SK-N-SH treated with all-trans-retinoic acid at 6 μM for 48 hours (cell line): ENCODE measurements around the gene SVIL.

ENCODE experiments used
- ATAC-seq: fragments of 200-7000 bp; cut with Tn5 transposase; 3 replicates; pipeline ENCODE4 v1.9.1; 2020; ENCODE audit warnings: mild to moderate bottlenecking, moderate library complexity
- ARNTL ChIP-seq: fragments of 450-650 bp; formaldehyde crosslinking; IDR thresholded peaks from 2 replicates; pipeline ENCODE4 v1.5.0; 2020; ENCODE audit warnings: low read depth, mild to moderate bottlenecking, moderate library complexity, borderline replicate concordance
- BACH2 ChIP-seq: fragments of 250-450 bp; sonication (Bioruptor Pico); IDR thresholded peaks from 2 replicates; pipeline ENCODE4 v1.9.0; 2021; ENCODE audit warnings: mild to moderate bottlenecking, borderline replicate concordance
- CSDC2 ChIP-seq: fragments of 250-450 bp; sonication (Bioruptor Pico); IDR thresholded peaks from 2 replicates; pipeline ENCODE4 v1.5.0; 2020; ENCODE audit warnings: mild to moderate bottlenecking, moderate library complexity
- ESRRG ChIP-seq: fragments of 250-450 bp; sonication (Bioruptor Pico); IDR thresholded peaks from 2 replicates; pipeline ENCODE4 v1.6.1; 2021; ENCODE audit warnings: mild to moderate bottlenecking
- GLIS3 ChIP-seq: fragments of 250-450 bp; sonication (Bioruptor Pico); IDR thresholded peaks from 2 replicates; pipeline ENCODE4 v1.5.0; 2020; ENCODE audit warnings: mild to moderate bottlenecking, moderate library complexity
- OSR1 ChIP-seq: fragments of 250-450 bp; sonication (Bioruptor Pico); IDR thresholded peaks from 2 replicates; pipeline ENCODE4 v1.8.0; 2022; ENCODE audit warnings: moderate library complexity, mild to moderate bottlenecking, inconsistent platforms
- PPARA ChIP-seq: fragments of 250-450 bp; sonication (Bioruptor Pico); IDR thresholded peaks from 2 replicates; pipeline ENCODE4 v1.5.0; 2020; ENCODE audit warnings: mild to moderate bottlenecking, borderline replicate concordance
- RARB ChIP-seq: fragments of 250-450 bp; sonication (Bioruptor Pico); IDR thresholded peaks from 2 replicates; pipeline ENCODE4 v1.8.0; 2021; ENCODE audit warnings: mild to moderate bottlenecking, moderate library complexity
- SNAI2 ChIP-seq: fragments of 250-450 bp; sonication (Bioruptor Pico); IDR thresholded peaks from 2 replicates; pipeline ENCODE4 v1.5.0; 2020; ENCODE audit warnings: mild to moderate bottlenecking, moderate library complexity
- TCF4 ChIP-seq: fragments of 250-450 bp; sonication (Bioruptor Pico); IDR thresholded peaks from 2 replicates; pipeline ENCODE4 v1.8.0; 2021; ENCODE audit warnings: mild to moderate bottlenecking, moderate library complexity, borderline replicate concordance
- TOX ChIP-seq: fragments of 250-450 bp; sonication (Bioruptor Pico); IDR thresholded peaks from 2 replicates; pipeline ENCODE4 v1.8.0; 2021; ENCODE audit warnings: mild to moderate bottlenecking, moderate library complexity, borderline replicate concordance
- ZC3H10 ChIP-seq: fragments of 250-450 bp; sonication (Bioruptor Pico); IDR thresholded peaks from 2 replicates; pipeline ENCODE4 v1.5.1; 2021; ENCODE audit warnings: mild to moderate bottlenecking, moderate library complexity
- ZFP3 ChIP-seq: fragments of 250-450 bp; sonication (Bioruptor Pico); IDR thresholded peaks from 2 replicates; pipeline ENCODE4 v1.5.0; 2020; ENCODE audit warnings: mild to moderate bottlenecking, moderate library complexity
- ZNF565 ChIP-seq: fragments of 450-650 bp; formaldehyde crosslinking; conservative IDR thresholded peaks from 2 replicates; pipeline ENCODE4 v1.5.0; 2020; ENCODE audit warnings: low read depth, mild to moderate bottlenecking, moderate library complexity
- ZNF70 ChIP-seq: fragments of 450-650 bp; formaldehyde crosslinking; IDR thresholded peaks from 2 replicates; pipeline ENCODE4 v1.5.0; 2020; ENCODE audit warnings: mild to moderate bottlenecking, moderate library complexity
- TF ChIP-seq, protein P1 (sequence below): fragments of 250-450 bp; sonication (Bioruptor Pico); IDR thresholded peaks from 2 replicates; pipeline ENCODE4 v1.5.0; 2020; ENCODE audit warnings: mild to moderate bottlenecking, moderate library complexity
- TF ChIP-seq, protein P2 (sequence below): fragments of 250-450 bp; sonication (Bioruptor Pico); IDR thresholded peaks from 2 replicates; pipeline ENCODE4 v1.5.1; 2021; ENCODE audit warnings: mild to moderate bottlenecking, moderate library complexity
- TF ChIP-seq, protein P3 (sequence below): fragments of 250-450 bp; sonication (Bioruptor Pico); IDR thresholded peaks from 2 replicates; pipeline ENCODE4 v1.8.0; 2020; ENCODE audit warnings: mild to moderate bottlenecking, moderate library complexity, borderline replicate concordance

Gene SVIL

DNA sequence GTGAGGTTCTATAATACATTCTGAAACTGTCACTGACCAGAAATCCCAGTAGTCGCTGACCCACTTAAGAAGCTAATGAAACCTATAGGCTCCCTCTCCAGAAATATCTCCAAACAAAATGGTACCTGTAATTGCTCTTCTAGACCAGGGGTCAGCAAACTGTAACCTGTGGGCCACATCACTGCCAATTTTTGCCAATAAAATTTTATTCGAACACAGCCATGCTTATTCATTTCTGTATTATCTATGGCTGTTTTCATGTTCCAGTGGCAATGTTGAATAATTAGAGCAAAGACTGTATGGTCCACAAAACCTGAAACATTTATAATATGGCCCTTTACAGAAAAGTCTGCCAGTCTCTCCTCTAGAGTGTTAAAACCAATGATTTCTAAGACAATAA, 37.2 kb upstream of the SVIL start:
- TF ChIP-seq TCF4 (CRISPR knock-in tag): no peak
- no peak for TF ChIP-seq BACH2 (CRISPR knock-in tag)
- TF ChIP-seq CSDC2 (CRISPR knock-in tag): no peak
- TF ChIP-seq, protein P1, sequence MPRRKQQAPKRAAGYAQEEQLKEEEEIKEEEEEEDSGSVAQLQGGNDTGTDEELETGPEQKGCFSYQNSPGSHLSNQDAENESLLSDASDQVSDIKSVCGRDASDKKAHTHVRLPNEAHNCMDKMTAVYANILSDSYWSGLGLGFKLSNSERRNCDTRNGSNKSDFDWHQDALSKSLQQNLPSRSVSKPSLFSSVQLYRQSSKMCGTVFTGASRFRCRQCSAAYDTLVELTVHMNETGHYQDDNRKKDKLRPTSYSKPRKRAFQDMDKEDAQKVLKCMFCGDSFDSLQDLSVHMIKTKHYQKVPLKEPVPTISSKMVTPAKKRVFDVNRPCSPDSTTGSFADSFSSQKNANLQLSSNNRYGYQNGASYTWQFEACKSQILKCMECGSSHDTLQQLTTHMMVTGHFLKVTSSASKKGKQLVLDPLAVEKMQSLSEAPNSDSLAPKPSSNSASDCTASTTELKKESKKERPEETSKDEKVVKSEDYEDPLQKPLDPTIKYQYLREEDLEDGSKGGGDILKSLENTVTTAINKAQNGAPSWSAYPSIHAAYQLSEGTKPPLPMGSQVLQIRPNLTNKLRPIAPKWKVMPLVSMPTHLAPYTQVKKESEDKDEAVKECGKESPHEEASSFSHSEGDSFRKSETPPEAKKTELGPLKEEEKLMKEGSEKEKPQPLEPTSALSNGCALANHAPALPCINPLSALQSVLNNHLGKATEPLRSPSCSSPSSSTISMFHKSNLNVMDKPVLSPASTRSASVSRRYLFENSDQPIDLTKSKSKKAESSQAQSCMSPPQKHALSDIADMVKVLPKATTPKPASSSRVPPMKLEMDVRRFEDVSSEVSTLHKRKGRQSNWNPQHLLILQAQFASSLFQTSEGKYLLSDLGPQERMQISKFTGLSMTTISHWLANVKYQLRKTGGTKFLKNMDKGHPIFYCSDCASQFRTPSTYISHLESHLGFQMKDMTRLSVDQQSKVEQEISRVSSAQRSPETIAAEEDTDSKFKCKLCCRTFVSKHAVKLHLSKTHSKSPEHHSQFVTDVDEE (CRISPR knock-in tag): no peak
- no peak for TF ChIP-seq ZNF565 (CRISPR knock-in tag)
- no peak for TF ChIP-seq ZFP3 (CRISPR knock-in tag)
- TF ChIP-seq OSR1: no peak
- TF ChIP-seq ZC3H10 (CRISPR knock-in tag): no peak
- TF ChIP-seq, all 23 proteins: peak for 0
- ATAC-seq: no peak

DNA sequence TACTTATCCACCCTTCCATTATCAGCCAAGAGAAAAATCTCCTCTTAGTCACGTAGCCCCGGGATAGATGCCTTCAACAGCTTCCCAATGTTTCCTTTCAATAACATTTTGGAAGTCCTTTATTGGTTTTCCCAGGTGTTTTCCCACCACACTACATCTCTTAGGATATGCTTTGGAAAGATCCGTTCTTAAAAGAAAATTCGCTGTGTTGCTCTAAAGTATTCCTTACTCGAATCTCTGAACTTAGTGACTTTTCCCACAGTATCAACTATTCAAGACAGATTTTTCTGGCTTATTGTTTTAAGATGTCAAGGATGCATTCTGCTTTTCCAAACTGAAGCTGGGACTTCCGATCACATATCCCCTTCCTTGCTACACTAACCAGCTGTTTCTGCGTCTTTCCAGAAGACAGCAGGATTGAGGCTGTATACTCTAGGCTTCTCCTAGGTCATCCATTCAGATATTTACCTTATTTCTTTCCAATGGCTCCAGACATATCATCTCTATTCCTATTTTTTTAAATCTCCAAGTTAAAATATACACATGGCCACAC, 36.5 kb upstream of the SVIL start:
- ATAC-seq: no peak
- TF ChIP-seq ESRRG (no peak), SNAI2 (CRISPR knock-in tag) (no peak), PPARA (CRISPR knock-in tag) (no peak), TOX (CRISPR knock-in tag) (no peak), ARNTL (CRISPR knock-in tag) (no peak), ZNF70 (no peak)
- TF ChIP-seq, protein P2, sequence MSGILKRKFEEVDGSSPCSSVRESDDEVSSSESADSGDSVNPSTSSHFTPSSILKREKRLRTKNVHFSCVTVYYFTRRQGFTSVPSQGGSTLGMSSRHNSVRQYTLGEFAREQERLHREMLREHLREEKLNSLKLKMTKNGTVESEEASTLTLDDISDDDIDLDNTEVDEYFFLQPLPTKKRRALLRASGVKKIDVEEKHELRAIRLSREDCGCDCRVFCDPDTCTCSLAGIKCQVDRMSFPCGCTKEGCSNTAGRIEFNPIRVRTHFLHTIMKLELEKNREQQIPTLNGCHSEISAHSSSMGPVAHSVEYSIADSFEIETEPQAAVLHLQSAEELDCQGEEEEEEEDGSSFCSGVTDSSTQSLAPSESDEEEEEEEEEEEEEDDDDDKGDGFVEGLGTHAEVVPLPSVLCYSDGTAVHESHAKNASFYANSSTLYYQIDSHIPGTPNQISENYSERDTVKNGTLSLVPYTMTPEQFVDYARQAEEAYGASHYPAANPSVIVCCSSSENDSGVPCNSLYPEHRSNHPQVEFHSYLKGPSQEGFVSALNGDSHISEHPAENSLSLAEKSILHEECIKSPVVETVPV (CRISPR knock-in tag): no peak
- TF ChIP-seq, all 23 proteins: peak for 0

DNA sequence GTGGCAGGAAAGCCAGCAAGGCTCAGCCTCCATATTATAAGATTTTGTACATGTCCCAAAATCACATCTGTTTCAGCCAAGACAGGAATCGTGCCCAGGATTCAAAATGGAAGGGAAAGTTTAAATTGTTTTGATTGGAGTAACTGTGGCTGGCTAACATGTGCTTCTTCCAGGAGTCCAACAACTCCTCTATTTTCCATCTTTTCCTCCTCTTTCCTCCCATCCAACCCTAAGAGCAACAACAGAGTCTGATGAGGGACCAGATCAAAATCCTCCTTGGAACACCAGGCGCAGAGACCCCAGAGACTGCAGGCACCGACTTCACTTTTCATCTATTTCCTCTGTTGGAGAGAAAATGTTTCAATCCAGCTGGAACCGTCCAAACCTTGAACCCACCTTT, 36.0 kb upstream of the SVIL start:
- no peak for ATAC-seq

More for the DNA sequence above, 36.0 kb upstream of the SVIL start:
- TF ChIP-seq ARNTL (CRISPR knock-in tag): no peak
- TF ChIP-seq SNAI2 (CRISPR knock-in tag): no peak
- no peak for TF ChIP-seq ZNF70
- no peak for TF ChIP-seq ZC3H10 (CRISPR knock-in tag)
- no peak for TF ChIP-seq TOX (CRISPR knock-in tag)
- no peak for TF ChIP-seq OSR1
- no peak for TF ChIP-seq TCF4 (CRISPR knock-in tag)
- TF ChIP-seq RARB (CRISPR knock-in tag): no peak
- TF ChIP-seq ZFP3 (CRISPR knock-in tag): no peak
- TF ChIP-seq, protein P3, sequence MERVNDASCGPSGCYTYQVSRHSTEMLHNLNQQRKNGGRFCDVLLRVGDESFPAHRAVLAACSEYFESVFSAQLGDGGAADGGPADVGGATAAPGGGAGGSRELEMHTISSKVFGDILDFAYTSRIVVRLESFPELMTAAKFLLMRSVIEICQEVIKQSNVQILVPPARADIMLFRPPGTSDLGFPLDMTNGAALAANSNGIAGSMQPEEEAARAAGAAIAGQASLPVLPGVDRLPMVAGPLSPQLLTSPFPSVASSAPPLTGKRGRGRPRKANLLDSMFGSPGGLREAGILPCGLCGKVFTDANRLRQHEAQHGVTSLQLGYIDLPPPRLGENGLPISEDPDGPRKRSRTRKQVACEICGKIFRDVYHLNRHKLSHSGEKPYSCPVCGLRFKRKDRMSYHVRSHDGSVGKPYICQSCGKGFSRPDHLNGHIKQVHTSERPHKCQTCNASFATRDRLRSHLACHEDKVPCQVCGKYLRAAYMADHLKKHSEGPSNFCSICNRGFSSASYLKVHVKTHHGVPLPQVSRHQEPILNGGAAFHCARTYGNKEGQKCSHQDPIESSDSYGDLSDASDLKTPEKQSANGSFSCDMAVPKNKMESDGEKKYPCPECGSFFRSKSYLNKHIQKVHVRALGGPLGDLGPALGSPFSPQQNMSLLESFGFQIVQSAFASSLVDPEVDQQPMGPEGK (CRISPR knock-in tag): no peak
- TF ChIP-seq, protein P2 (CRISPR knock-in tag): no peak
- no peak for TF ChIP-seq GLIS3
- TF ChIP-seq CSDC2 (CRISPR knock-in tag): no peak
- TF ChIP-seq, protein P1 (CRISPR knock-in tag): no peak
- TF ChIP-seq, all 23 proteins: peak for 0
